Measurements from ENCODE around the gene APBA1.
A peak's percentile ranks its signal among the peaks of the same experiment; 100 is the strongest.

The APBA1 gene

GRCh38 chr9:69527454-69527853, 144.7 kb downstream of the APBA1 start:
- no peak overlapping the region for H3K27ac Mint-ChIP-seq
- H3K27me3 Mint-ChIP-seq = peaks cover 4% of the 10 kb centered on the region
- CTCF ChIA-PET = interaction anchor here (1.0 kb wide), 1 partner anchor 253 kb away, joined by 3 read pairs; no protein-coding TSS in a partner anchor
- no peak overlapping the region for H3K4me3 Mint-ChIP-seq
- DNase-seq = no peak
- no peaks in the 10 kb centered on the region for H3K36me3 Mint-ChIP-seq
- H3K4me1 Mint-ChIP-seq = peaks cover 3% of the 10 kb centered on the region
- H3K9me3 Mint-ChIP-seq = peaks cover 2% of the 10 kb centered on the region

GRCh38 chr9:69526699-69527098, 145.5 kb downstream of the APBA1 start:
- Mint-ChIP-seq H3K36me3 (no peaks in the 10 kb centered on the region), H3K4me3 (no peak overlapping the region), H3K4me1 (peaks cover 3% of the 10 kb centered on the region), H3K27me3 (peaks cover 4% of the 10 kb centered on the region), H3K27ac (no peak overlapping the region), H3K9me3 (peaks cover 2% of the 10 kb centered on the region)
- CTCF ChIA-PET = interaction anchor here (1.0 kb wide), 1 partner anchor 253 kb away, joined by 3 read pairs; no protein-coding TSS in a partner anchor
- DNase-seq = no peak

GRCh38 chr9:69519470-69520240, 152.5 kb downstream of the APBA1 start:
- no peak for DNase-seq
- Mint-ChIP-seq H3K9me3 (peaks cover 7% of the 10 kb centered on the region), H3K27me3 (no peaks in the 10 kb centered on the region), H3K4me3 (no peak overlapping the region), H3K36me3 (no peaks in the 10 kb centered on the region), H3K27ac (no peak overlapping the region), H3K4me1 (peaks cover 5% of the 10 kb centered on the region)
- CTCF ChIA-PET = no interaction called here

GRCh38 chr9:69516353-69517322, 155.5 kb downstream of the APBA1 start:
- no peak for DNase-seq
- Mint-ChIP-seq H3K4me3 (no peak overlapping the region), H3K9me3 (peaks cover 7% of the 10 kb centered on the region), H3K27me3 (no peaks in the 10 kb centered on the region), H3K27ac (no peak overlapping the region), H3K4me1 (peaks cover 2% of the 10 kb centered on the region), H3K36me3 (no peaks in the 10 kb centered on the region)
- CTCF ChIA-PET = no interaction called here

- Mint-ChIP-seq H3K4me1 (peaks cover 2% of the 10 kb centered on the region), H3K9me3 (peaks cover 7% of the 10 kb centered on the region), H3K27me3 (no peaks in the 10 kb centered on the region), H3K27ac (no peak overlapping the region), H3K4me3 (no peak overlapping the region), H3K36me3 (no peaks in the 10 kb centered on the region)
- DNase-seq = no peak
- CTCF ChIA-PET = no interaction called here
These were observed 156.4 kb downstream of the APBA1 start for GRCh38 chr9:69515810-69516209.

GRCh38 chr9:69513141-69513820, 158.9 kb downstream of the APBA1 start:
- CTCF ChIA-PET = no interaction called here
- Mint-ChIP-seq H3K4me3 (no peak overlapping the region), H3K4me1 (no peaks in the 10 kb centered on the region), H3K36me3 (no peaks in the 10 kb centered on the region), H3K27ac (no peak overlapping the region), H3K27me3 (no peaks in the 10 kb centered on the region), H3K9me3 (peaks cover 7% of the 10 kb centered on the region)
- no peak for DNase-seq

- CTCF ChIA-PET = no interaction called here
- Mint-ChIP-seq H3K4me1 (peaks cover 11% of the 10 kb centered on the region), H3K4me3 (no peak overlapping the region), H3K27me3 (no peaks in the 10 kb centered on the region), H3K36me3 (no peaks in the 10 kb centered on the region), H3K27ac (no peak overlapping the region), H3K9me3 (no peaks in the 10 kb centered on the region)
- DNase-seq = no peak
These were observed 168.1 kb downstream of the APBA1 start for GRCh38 chr9:69504058-69504457.

GRCh38 chr9:69502671-69503301, 169.4 kb downstream of the APBA1 start:
- no peak for DNase-seq
- Mint-ChIP-seq H3K36me3 (no peaks in the 10 kb centered on the region), H3K27me3 (no peaks in the 10 kb centered on the region), H3K9me3 (no peaks in the 10 kb centered on the region), H3K4me3 (no peak overlapping the region), H3K4me1 (peaks cover 11% of the 10 kb centered on the region), H3K27ac (peak overlapping the region; percentile 30)
- CTCF ChIA-PET = no interaction called here

- Mint-ChIP-seq H3K4me3 (no peak overlapping the region), H3K27ac (no peak overlapping the region)
These were observed 171.3 kb downstream of the APBA1 start for GRCh38 chr9:69500896-69501295.

GRCh38 chr9:69499959-69500358, 172.2 kb downstream of the APBA1 start:
- CTCF ChIA-PET = no interaction called here
- Mint-ChIP-seq H3K4me1 (peaks cover 14% of the 10 kb centered on the region), H3K9me3 (no peaks in the 10 kb centered on the region), H3K27me3 (no peaks in the 10 kb centered on the region), H3K36me3 (no peaks in the 10 kb centered on the region), H3K27ac (no peak overlapping the region), H3K4me3 (no peak overlapping the region)
- DNase-seq = no peak

More at GRCh38 chr9:69500896-69501295, 171.3 kb downstream of the APBA1 start:
- DNase-seq = no peak
- H3K36me3 Mint-ChIP-seq = no peaks in the 10 kb centered on the region
- no peaks in the 10 kb centered on the region for H3K27me3 Mint-ChIP-seq
- CTCF ChIA-PET = no interaction called here
- peaks cover 14% of the 10 kb centered on the region for H3K4me1 Mint-ChIP-seq
- H3K9me3 Mint-ChIP-seq = no peaks in the 10 kb centered on the region

- no peak for DNase-seq
- no peaks in the 10 kb centered on the region for H3K9me3 Mint-ChIP-seq
- H3K4me1 Mint-ChIP-seq = peaks cover 14% of the 10 kb centered on the region
- no peak overlapping the region for H3K27ac Mint-ChIP-seq
- H3K27me3 Mint-ChIP-seq = no peaks in the 10 kb centered on the region
- no peak overlapping the region for H3K4me3 Mint-ChIP-seq
- CTCF ChIA-PET = no interaction called here
- no peaks in the 10 kb centered on the region for H3K36me3 Mint-ChIP-seq
These were observed 172.8 kb downstream of the APBA1 start for GRCh38 chr9:69499407-69499806.

GRCh38 chr9:69498470-69498869, 173.7 kb downstream of the APBA1 start:
- CTCF ChIA-PET = no interaction called here
- Mint-ChIP-seq H3K4me3 (no peak overlapping the region), H3K27me3 (no peaks in the 10 kb centered on the region), H3K27ac (no peak overlapping the region), H3K36me3 (no peaks in the 10 kb centered on the region), H3K9me3 (no peaks in the 10 kb centered on the region), H3K4me1 (peaks cover 14% of the 10 kb centered on the region)
- DNase-seq = no peak

GRCh38 chr9:69497816-69498215, 174.4 kb downstream of the APBA1 start:
- no peak for DNase-seq
- H3K27ac Mint-ChIP-seq = no peak overlapping the region
- no peak overlapping the region for H3K4me3 Mint-ChIP-seq
- peaks cover 9% of the 10 kb centered on the region for H3K4me1 Mint-ChIP-seq
- H3K36me3 Mint-ChIP-seq = no peaks in the 10 kb centered on the region
- H3K9me3 Mint-ChIP-seq = no peaks in the 10 kb centered on the region
- CTCF ChIA-PET = no interaction called here
- no peaks in the 10 kb centered on the region for H3K27me3 Mint-ChIP-seq
